ENCODE data around the gene FRMD3. TPM values are rescaled to one million over a fixed set of nuclear protein-coding genes. Genes with fewer than 3 reads are reported as not detected.

The FRMD3 gene
- total RNA-seq, 1 experiment from 2014 or later, result 0.55 TPM

DNA sequence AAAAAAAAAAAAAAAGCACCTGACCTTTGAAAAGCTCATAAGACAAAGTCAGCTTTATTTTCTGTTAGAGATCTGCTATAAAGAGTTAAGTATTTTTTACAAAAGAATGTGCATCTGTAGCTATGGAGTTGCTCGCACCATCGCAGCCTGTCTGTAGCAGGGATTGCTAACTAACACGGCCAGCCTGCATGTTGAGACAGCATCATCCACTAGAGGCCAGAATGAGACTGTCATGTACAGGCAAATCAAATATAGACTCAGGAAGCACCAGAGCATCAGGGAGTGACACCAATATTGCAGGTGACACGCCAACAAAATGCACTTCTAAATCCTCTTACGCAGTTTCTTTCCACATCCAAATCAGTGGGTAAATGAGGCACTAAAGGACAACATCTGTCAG, 339.0 kb downstream of the FRMD3 start:
- H3K27ac ChIP-seq (ENCODE audit: insufficient read length, low read depth, low read length), result no peak overlapping the region

More for the DNA sequence above, 339.0 kb downstream of the FRMD3 start:
- Mint-ChIP-seq H3K4me1 (peaks cover 9 to 22% of the 10 kb centered on the region in 2 experiments), H3K9me3 (no peaks in the 10 kb centered on the region), H3K36me3 (ENCODE audit: insufficient read depth in 1 of 3, low read depth in 3 of 3) (no peaks in the 10 kb centered on the region), H3K27me3 (ENCODE audit: low read depth) (no peaks in the 10 kb centered on the region), H3K27ac (no peak overlapping the region; a peak in 1 of 7 replicates), H3K4me3 (no peak overlapping the region)
- Histone ChIP-seq H3K4me2 (ENCODE audit: insufficient read depth, insufficient read length, low read length) (no peak overlapping the region), H4K8ac (replicated peaks; ENCODE audit: insufficient read length, low read depth, low read length) (no peak overlapping the region), H3K14ac (ENCODE audit: insufficient read depth, low read length) (no peak overlapping the region), H3K79me1 (ENCODE audit: insufficient read depth, low read depth, low read length, poor library complexity, severe bottlenecking) (no peaks in the 10 kb centered on the region), H4K91ac (ENCODE audit: insufficient read length, low read depth, low read length) (no peak overlapping the region), H3K23ac (ENCODE audit: insufficient read length, low read depth, low read length) (no peak overlapping the region), H3K56ac (ENCODE audit: insufficient read length, low read depth, low read length) (no peak overlapping the region), H2BK12ac (ENCODE audit: insufficient read length, low read depth, low read length) (no peak overlapping the region), H2BK15ac (ENCODE audit: low read depth, low read length) (no peak overlapping the region), H3K27me3 (ENCODE audit: insufficient read depth, low read length) (no peaks in the 10 kb centered on the region), H4K20me1 (ENCODE audit: control insufficient read depth, insufficient read depth, insufficient read length) (no peaks in the 10 kb centered on the region), H2AK5ac (ENCODE audit: insufficient read length, low read length) (no peak overlapping the region), H3K79me2 (ENCODE audit: insufficient read depth, low read length) (no peaks in the 10 kb centered on the region), H3K18ac (ENCODE audit: insufficient read length, low read depth, low read length) (no peak overlapping the region), H3K23me2 (ENCODE audit: insufficient read length, low read depth, low read length, poor library complexity, severe bottlenecking) (no peaks in the 10 kb centered on the region), H2BK5ac (ENCODE audit: insufficient read length, low read length) (no peak overlapping the region), H3K9ac (ENCODE audit: extremely low read depth, insufficient read length, low read length) (no peak overlapping the region), H4K5ac (ENCODE audit: insufficient read length, low read depth, low read length) (no peak overlapping the region), H3K4ac (ENCODE audit: low read depth, low read length) (no peak overlapping the region), H3K4me1 (ENCODE audit: insufficient read depth, low read length) (no peaks in the 10 kb centered on the region), H2BK120ac (ENCODE audit: low read depth, low read length, poor library complexity, severe bottlenecking) (no peak overlapping the region), H3T11ph (ENCODE audit: low read length) (no peak overlapping the region), H2BK20ac (ENCODE audit: low read depth, low read length, poor library complexity, severe bottlenecking) (no peak overlapping the region), H3K9me3 (ENCODE audit: control insufficient read depth, low read depth, low read length) (no peaks in the 10 kb centered on the region), H2AFZ (ENCODE audit: low read length) (no peak overlapping the region)
- WGBS (ENCODE audit: extremely low coverage, insufficient read length, low lambda C conversion rate), result no CpG with 5 or more reads among the region's 5 CpGs
- TF ChIP-seq CTCF (conservative IDR thresholded peaks at IDR 0.05), result peak; percentile 58
- DNase-seq, result peak; percentile 35

All from H9 (cell line).